NCI-H510A treated with DMSO at 0.1 percent for 48 hours (cell line): ENCODE results near the gene ANKRD31.
"Not testable (repeated sequence)": the region's sequence is repeated elsewhere in the genome, so short reads cannot be mapped to it uniquely, and the experiment has no call there.

Source experiments
- DNase-seq: peaks from one replicate; lab custom pipeline; 2025; lab: John Stamatoyannopoulos, UW

The ANKRD31 gene

GRCh38 chr5:75236322-75237316 lies at the start of gene ANKRD31:
Gene ANKRD31, minus strand, starts transcription at chr5:75236878. Its CDS starts 192 bp downstream, at chr5:75236686.
- peak; percentile 43 for DNase-seq

GRCh38 chr5:75286211-75286773 lies 49.6 kb upstream of the ANKRD31 start:
- no peak for DNase-seq

- DNase-seq, result no peak
Observed at GRCh38 chr5:75282581-75282980, 45.9 kb upstream of the ANKRD31 start.

- DNase-seq, result no peak
Observed at GRCh38 chr5:75281716-75282465, 45.2 kb upstream of the ANKRD31 start.

GRCh38 chr5:75279321-75279720 lies 42.6 kb upstream of the ANKRD31 start:
- DNase-seq, result no peak

GRCh38 chr5:75277463-75277862 lies 40.8 kb upstream of the ANKRD31 start:
- peak; percentile 1 for DNase-seq

GRCh38 chr5:75275756-75276155 lies 39.1 kb upstream of the ANKRD31 start:
- no peak for DNase-seq

GRCh38 chr5:75275147-75275546 lies 38.5 kb upstream of the ANKRD31 start:
- no peak for DNase-seq

GRCh38 chr5:75274486-75274885 lies 37.8 kb upstream of the ANKRD31 start:
- DNase-seq, result no peak

- not testable (repeated sequence) for DNase-seq
Observed at GRCh38 chr5:75270605-75271004, 33.9 kb upstream of the ANKRD31 start.

GRCh38 chr5:75265731-75266130 lies 29.1 kb upstream of the ANKRD31 start:
- no peak for DNase-seq

GRCh38 chr5:75262271-75262670 lies 25.6 kb upstream of the ANKRD31 start:
- no peak for DNase-seq

GRCh38 chr5:75260708-75261107 lies 24.0 kb upstream of the ANKRD31 start:
- DNase-seq, result no peak

- not testable (repeated sequence) for DNase-seq
Observed at GRCh38 chr5:75250452-75250851, 13.8 kb upstream of the ANKRD31 start.

GRCh38 chr5:75245023-75245422 lies 8.3 kb upstream of the ANKRD31 start:
- no peak for DNase-seq

- DNase-seq, result no peak
Observed at GRCh38 chr5:75243510-75243909, 6.8 kb upstream of the ANKRD31 start.

GRCh38 chr5:75243100-75243499 lies 6.4 kb upstream of the ANKRD31 start:
- no peak for DNase-seq

GRCh38 chr5:75242067-75242466 lies 5.4 kb upstream of the ANKRD31 start:
- no peak for DNase-seq

GRCh38 chr5:75239681-75240080 lies 3.0 kb upstream of the ANKRD31 start:
- no peak for DNase-seq

GRCh38 chr5:75235711-75236110 lies 967 bp downstream of the ANKRD31 start:
- DNase-seq, result no peak

- DNase-seq, result no peak
Observed at GRCh38 chr5:75234251-75234650, 2.4 kb downstream of the ANKRD31 start.

- no peak for DNase-seq
Observed at GRCh38 chr5:75226916-75227315, 9.8 kb downstream of the ANKRD31 start.

- DNase-seq, result no peak
Observed at GRCh38 chr5:75225506-75225905, 11.2 kb downstream of the ANKRD31 start.
